ENCODE data around the gene CHI3L1.
A peak's percentile ranks its signal among the peaks of the same experiment; 100 is the strongest.

CHI3L1 gene

DNA sequence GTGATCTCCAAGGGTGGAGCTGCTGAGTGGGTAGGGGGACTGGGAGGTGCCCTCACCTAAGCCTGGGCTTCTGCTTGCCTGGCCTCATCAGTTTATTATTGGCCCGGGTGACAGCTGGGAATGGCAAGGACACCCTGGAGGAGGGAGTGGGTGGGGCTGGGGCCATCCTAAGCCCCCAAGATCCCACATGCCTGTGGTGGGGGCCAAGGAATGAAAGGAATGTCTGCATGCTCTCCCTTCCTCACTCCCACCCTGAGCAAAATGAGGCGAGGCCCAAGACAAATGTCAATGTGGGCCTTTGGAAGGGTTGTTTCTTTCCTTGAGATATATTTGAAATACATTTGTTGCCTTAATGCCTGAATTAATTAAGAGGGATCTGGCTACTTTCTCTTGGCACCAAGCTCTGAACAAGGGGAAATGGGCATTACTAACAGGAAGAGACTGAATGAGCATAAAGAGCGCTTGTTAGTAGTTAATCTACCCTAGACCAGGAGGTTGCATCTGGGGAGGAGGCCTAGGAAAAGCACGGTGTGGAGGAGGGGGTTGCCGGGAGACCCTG lies 19.7 kb upstream of the CHI3L1 start:
- DNase-seq = no peak
- no peak for ATAC-seq

DNA sequence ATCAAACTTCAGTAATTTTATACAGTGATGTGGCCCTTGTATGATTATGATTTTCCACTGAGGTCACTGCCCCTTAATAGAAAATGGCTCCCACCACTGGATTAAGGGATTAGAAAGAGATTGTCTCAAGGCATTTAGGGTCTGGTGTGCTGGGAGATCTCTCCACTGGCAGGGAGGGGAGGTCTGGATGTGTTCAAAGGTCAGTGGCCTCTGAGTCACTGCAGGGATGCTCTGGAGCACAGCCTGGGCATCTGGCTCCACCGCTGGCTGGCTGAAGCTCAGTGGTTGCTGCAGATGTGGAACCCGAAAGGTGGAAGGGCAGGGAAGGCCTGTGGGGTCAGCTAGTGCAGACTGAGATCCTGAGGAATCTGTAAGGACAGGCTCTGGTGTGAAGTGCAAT lies 18.3 kb upstream of the CHI3L1 start:
- ATAC-seq = no peak
- no peak for DNase-seq

DNA sequence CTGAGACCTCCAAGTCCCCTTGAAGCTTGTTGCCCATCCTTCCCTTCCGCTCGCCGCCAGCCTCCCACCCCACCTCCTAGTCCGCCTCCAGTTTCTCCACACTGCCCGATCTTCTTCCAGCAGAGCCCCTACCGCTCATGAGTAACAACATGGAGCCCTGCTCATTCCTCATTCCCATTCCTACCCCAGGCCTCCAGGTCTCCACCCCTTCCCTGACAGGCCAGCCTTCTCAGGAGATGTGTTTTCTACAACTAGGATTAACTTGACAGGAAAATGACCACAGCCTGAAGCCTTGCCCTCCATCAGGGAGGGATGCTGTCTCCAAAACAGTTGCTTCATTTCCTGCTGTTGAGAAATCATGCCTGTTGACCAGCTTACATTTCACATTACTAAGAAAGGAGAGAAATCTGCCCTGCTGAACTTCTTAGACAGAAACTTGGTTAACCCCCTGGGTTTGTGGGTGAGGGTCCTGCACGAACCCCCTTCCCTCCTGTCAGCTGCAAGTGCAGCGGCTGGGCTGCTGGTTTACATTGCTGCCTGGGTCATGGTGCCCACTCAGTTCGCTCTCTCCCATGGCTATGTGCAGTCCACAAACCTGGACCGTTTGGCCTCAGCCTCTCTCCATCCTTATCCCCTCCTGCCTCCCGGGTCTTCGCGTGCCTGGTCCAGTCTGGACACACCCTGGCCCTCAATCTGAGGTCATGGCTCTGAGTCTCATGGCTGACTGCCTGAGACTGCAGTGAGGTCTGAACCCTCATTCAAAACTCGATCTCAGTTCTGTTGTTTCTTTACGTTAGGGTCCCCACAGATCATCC lies 16.1 kb upstream of the CHI3L1 start:
- DNase-seq = no peak
- ATAC-seq = no peak

DNA sequence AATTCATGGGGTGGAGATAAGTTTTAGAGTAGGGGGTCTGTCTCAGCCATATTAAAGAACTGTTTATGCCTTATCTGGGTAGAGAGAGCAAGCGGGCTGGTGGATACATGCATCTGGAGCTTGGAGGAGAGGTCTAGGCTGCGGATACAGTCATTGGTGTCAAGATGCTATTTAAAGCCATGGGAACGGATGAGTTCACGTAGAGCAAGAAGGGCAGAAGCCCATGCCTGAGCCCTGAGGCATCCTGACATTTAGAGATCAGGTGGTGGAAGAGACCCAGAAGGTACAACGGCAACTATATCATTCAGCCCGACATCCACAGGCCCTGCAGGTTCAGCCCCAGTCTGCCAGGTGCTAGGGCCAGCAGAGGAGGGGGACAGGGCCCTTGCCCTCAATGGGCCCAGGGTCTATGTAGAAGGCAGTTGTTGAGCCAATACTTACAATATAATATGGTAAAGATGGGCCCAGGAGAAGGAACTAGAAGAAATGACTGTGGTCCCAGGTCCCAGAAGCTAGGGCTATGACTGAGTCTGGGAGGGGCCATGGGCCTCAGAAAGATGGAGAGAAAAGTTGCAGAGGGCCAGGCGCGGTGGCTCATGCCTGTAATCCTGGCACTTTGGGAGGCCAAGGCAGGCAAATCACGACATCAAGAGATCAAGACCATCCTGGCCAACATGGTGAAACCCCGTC lies 15.2 kb upstream of the CHI3L1 start:
- DNase-seq (no peak), ATAC-seq (no peak)

DNA sequence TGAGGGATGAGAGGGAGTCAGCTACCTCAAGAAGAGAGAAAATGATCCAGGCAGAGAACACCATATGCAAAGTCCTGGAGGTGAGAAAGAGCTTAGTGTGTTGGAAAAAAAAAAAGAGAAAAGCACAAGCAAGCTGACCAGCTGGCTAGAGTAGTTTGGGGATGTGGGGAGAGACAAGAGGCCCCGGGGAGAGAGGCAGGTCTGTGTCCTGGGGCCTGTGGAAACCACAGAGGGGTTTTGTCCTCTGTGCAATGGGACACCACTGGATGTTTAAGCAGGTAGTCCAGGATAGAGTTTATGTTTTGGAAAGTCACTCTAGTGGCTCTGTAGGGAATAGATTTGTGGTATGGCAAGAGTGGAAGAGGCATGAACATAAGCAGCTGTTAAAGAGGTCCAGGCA lies 14.4 kb upstream of the CHI3L1 start:
- DNase-seq = no peak
- no peak for ATAC-seq

DNA sequence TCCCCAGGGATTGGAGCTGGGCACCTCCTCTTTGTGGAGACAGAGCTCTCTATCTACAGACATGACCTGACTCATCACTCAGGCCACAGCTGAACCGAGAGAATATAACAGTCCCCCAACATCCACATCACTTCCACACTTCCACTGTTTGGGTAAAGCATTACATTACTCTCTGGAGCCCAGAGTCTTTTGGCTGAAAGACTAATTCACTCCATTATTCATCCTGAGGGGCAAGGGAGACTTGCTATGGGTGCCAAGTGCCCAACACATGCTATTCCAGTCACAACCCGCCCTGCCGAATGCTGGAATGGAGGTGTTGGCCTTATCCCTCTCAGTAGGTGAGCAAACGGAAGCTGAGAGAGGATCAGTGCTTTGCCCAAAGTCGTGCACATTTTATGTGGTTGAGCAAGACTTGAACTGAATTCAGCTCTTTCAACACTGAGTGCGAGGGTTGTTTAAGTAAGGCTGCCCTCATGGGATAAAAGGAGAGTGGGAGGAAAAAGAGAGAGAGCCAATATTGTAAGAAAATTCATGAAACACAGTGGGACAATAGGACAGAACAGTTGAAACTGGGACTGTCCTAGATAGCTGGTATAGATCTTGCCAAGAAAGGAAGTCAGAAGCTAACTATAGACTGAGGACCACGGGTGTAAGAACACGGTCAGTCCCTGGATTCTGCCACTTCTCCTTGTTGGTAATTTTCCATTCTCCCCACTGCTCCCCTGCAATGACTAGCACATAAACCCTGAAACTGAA lies 13.5 kb upstream of the CHI3L1 start:
- DNase-seq = no peak
- no peak for ATAC-seq

DNA sequence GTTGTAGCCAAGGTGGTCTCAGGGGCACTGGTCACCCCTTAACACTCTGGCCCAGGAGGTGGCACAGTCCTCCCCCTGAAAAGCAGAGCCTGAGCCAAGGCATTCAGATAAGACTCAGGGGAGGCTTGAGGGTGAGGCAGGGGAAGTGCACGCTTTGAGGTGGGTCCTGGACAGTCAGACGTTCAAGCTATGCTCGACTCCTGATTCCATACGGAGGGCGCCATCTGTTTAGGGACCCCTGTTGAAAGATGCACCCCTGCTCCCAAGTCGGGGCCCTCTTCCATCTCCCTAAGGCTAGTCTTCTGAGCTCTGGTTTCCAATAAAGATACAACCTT lies 12.9 kb upstream of the CHI3L1 start:
- no peak for ATAC-seq
- no peak for DNase-seq

DNA sequence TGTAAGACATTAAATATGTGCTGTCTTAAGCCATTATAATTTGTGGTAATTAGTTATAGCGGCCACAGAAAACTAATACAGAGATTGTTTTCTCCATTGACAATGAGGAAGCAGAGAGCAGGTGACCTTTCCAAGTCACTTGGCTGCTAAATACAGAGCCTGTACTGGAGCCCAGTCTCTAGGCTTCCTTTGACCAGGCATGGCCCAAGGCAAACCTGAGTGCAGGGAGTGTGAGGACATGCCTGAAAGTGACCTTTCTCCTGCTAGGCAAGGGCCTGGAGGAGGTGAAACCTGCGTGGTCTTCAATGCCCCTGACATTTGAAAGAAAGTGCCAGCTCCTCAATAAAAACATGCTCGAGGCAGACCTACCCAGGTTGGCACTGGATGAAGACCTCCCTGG lies 12.5 kb upstream of the CHI3L1 start:
- no peak for ATAC-seq
- DNase-seq = no peak

DNA sequence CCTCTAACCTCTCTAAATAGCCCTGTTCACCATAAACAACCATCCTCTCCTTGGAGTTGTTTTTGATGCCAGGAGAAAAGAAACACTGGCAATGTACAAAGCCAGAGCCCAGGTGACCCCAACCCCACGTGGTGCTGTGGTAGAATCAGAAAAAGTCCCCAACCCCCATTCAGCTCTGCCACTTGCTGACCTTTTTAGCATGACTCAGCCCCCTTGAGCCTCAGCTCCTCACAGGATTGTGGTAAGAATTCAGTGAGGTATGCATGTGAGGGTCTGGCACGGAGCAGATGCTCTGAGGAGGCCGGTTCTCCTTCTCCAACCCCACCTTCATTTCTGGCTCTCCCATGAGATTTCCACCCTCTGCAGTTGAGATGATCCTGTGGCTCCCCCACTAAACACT lies 11.1 kb upstream of the CHI3L1 start:
- DNase-seq (peak; percentile 33), ATAC-seq (peak; percentile 73)

DNA sequence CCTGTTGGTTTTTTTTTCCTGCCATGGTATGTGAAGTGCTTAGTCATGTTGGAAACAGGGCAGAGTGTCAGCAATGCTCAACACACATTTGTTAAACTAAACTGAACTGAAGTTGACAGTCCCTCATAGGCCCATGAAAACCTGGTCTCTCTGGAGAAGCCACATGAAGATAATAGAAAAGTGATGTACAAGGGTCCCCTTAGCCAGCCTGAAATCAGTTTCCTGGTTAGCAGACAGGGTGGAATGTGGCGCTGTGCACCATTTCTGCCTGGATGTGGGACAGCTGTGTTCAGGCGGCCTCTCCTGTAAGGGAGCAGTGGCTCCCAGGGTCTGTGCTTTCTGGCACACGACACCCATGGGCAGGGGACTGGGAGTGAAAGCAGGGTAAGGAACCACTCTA lies 9.9 kb upstream of the CHI3L1 start:
- DNase-seq (no peak), ATAC-seq (no peak)

DNA sequence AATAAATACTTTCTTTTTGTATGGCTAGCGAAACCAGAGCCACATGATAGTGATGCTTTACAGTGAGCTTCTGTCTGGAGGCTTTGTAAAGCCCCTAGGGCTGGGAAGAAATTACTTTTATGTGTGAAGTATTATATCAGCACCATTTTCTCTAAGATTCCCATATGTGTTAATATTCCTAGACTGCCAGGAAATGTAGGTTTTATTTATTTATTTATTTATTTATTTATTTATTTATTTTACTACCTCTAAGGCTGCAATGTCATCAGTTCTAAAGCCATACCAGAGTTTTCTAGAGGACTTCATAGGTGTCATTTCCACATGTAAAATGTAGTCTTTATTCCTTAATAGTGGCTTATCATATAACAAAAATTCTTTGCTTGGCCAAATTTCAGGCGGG lies 4.4 kb upstream of the CHI3L1 start:
- ATAC-seq (no peak), DNase-seq (no peak)

DNA sequence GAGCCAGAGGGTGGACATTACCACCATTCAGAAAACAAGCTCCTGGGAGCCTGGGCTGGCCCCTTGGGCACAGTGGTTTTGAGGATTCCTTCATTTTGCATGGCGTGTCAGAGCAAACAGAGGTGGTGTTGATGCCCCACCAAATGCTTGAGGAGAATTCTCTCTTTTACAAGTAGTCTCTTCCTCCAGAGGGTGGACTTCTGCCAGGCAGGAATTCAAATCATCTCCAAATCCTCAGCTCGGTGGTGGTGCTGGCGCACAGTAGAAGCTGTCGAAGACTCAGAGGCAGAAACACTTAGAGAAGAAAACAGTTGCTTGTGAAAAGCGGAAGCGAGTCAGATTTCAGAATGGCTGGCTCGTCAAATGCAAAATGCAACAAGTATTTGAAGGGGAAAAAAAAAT lies 3.4 kb upstream of the CHI3L1 start:
- ATAC-seq = no peak
- DNase-seq = no peak

DNA sequence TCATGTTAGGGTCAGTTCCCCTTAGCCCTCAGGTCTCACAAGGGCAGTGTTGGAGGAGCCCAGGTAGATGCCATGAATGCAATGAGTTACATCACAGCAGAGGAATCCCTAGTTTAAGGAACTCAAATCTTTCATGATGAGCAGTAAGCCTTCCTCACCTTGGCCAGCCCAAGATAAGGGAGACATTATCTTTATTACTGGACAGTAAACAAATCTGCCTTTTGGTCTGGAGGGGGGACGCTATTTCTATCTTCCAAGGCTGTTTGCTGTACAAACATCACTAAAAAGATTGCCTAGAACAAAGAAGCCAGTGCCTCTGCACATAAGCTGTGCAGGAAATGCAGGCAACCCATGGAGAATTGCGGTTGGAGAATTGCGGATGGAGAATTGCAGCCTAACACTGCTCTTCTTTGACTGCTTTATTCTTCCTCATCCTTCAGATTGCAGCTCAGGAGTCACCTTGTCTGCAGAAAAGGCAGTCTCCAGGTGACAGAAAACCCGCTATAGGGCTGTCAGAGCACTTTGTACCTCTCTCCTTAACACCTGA lies 2.3 kb upstream of the CHI3L1 start:
- ATAC-seq = no peak
- DNase-seq = no peak

DNA sequence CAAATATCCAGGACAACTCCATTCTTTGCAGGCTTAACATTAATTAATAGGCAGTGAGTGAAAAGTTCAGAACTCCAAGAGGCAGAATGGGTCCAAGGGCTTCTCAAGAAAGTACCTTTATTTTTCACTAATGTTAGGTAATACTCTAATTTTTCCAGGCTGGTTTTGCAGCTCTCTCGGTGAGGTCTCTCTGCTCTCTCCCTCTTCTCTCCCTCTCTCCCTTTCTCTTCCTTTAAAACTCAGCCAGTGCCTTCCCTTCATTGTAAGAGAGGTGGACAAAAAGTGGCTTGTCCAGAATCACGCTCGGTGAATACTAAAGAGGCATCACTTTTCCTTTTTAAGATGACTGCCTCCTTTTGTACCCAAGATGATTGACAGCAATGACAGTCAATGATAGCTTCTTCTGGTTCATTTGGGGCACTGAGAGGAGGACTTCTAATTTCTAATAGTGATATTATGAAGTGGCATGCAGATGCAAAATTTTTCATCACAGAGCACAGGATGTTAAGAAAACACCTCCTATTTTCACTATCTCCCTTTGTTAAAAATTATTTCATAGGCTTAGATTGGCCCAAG lies 1.3 kb upstream of the CHI3L1 start:
- DNase-seq = no peak
- no peak for ATAC-seq

DNA sequence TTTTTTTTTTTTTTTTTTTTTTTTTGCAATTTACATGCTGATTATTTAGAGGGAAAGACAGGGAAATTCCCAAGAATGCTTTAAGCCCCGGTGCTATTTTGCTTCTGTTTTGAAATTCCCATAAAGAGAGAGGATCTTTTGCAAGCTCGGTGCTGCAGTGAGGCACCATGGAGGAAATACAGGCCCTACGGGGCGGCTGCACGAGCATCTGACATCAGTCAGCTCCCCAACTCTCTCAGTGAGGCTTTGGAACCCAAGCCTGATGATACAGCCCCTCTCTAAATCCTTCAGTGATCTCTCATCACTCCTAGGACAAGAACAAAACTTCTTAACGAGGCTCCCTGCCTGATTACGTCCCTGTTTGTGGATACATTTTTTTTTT lies 791 bp upstream of the CHI3L1 start:
- ATAC-seq (no peak), DNase-seq (no peak)

DNA sequence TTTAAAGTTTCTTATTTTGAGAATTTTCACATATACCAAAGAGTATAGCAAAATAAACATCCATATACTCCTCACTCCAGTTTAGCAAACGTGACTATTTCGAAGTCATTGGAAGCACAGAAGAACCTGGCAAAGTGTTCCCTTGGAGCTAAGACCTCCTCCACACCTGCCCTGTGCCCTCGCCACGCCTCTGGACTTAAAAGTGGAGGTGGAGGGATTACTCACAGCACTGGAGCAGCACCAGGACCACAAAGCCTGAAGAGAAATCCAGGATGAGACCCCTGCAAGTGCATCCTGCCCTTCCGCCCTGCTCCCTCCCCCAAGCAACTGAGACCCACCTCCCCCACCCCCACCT lies 436 bp downstream of the CHI3L1 start:
- no peak for DNase-seq

DNA sequence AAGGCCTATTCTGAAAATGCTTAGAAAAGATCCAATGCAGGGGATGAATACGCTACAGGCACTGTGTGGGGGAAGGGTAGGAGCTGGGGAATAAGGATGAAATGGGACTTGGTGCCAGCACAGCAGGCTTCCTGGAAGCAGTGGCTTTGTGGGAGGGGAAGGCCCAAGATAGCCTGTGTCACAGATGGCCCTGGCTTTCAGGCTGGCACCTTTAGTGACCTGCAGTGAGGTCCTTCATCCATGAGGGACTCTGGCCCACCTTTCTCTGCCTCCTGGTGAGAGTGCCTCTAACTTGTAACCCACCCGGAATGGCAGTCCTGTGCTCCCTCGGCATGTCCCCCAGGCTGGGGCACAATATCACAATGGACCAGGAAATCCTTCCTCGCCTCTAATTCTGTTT lies 919 bp downstream of the CHI3L1 start:
- DNase-seq (no peak), ATAC-seq (no peak)

More for the DNA sequence above, 436 bp downstream of the CHI3L1 start:
- ATAC-seq = no peak

DNA sequence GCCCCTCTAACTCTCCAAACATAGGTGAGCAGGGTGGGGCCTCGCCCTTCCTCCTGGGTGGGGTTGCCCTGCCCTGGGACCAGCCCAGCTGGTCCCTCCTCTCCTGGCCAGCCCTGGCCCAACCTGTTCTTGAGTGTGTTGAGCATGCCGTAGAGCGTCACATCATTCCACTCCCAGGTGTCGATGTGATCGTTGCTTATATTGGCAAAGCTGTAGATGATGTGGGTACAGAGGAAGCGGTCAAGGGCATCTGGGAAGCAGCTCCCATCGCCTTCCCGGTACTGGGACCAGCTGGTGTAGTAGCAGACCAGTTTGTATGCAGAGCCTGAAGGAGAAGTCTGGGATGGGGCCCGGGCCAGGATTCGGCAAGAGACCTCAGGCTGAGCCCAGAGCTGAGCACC lies 1.4 kb downstream of the CHI3L1 start:
- DNase-seq = no peak

DNA sequence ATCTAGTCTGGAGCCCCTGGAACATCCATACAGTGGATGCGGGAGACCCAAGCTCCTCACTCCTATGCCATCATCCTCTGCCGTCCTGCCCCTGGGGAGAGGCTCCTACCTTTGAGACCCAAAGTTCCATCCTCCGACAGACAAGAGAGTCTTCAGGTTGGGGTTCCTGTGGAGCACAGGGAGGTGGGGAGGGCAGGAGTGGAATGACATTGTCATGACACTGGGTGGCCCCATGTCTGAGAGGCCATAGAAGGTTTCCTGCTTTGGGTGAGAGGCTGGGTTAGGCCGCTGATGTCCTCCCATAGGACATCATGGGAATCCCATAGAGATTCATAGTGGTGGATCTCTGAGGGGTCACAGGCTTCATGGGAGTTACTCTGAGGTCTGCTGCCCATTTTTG lies 2.0 kb downstream of the CHI3L1 start:
- ATAC-seq (no peak), DNase-seq (no peak)

More for the DNA sequence above, 1.4 kb downstream of the CHI3L1 start:
- ATAC-seq = no peak

DNA sequence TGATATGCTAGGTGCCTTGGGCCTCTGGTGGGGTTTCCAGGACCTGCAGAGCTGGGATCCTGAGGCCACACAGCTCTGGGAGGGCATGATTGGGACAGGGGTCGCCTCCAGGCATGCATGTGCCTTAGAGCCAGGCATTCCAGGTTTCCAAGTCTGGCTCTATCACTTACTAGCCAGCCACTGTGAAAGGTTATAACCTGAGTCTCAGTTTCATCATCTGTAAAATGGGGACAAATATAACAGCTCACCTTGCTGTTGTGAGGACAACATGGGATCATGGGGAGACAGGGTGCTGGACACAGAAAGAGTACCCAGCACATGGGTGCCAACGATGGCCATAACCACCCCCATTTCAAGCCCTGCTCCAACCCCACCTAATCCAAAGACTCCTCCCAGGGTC lies 2.7 kb downstream of the CHI3L1 start:
- DNase-seq (no peak), ATAC-seq (no peak)

DNA sequence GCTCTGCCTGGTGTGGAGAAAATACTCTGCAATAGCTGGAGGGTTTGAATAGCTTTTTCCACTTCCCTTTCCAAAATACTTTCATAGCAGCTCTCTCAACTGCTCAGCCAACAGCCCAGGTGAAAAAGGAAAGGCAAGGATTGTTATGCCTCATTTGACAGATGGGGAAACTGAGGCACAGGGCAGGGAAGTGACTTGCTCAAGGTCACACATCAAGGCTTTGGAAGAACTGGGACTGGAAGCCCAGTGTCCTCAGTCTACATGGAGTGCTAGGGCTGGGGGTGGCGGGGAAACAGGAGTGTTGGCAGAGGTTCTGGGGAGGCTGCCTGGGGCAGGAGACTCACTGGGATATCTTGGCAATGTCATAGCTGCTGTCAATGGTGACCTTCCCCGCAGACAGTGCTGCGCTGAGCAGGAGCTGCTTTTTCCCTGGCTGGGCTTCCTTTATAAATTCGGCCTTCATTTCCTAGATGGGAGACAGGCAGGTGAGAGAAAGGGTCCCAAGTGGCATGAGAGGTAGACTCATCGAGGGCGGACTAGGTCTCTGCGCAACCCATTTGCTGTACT lies 4.0 kb downstream of the CHI3L1 start:
- ATAC-seq = no peak
- no peak for DNase-seq

All from stimulated activated naive CD8-positive, alpha-beta T cell treated with anti-CD3 and anti-CD28 coated beads, Interleukin-15, Interleukin-2, amounts not matched to agents 100 U/mL and 50 U/mL, for 24 hours (primary cell).